Breast epithelium (tissue), 4 donors: Measurements from ENCODE around the gene PITPNM1. TPM values are rescaled to one million over a fixed set of nuclear protein-coding genes. Genes with fewer than 3 reads are reported as not detected.
"Not testable (repeated sequence)": the region's sequence is repeated elsewhere in the genome, so short reads cannot be mapped to it uniquely, and the experiment has no call there.

Source experiments
- DNase-seq, 2 donors: peaks; one replicate each; pipeline ENCODE4 v3.0.0-alpha.2; 2019; ENCODE audit warnings: low spot score in 2 of 2
- H3K27ac ChIP-seq, 2 donors: fragments of 200-600 bp; sonication (generic) in 1 of 2; one replicate each; pipeline ENCODE4 v1.5.1; 2016 to 2019; ENCODE audit warnings: mild to moderate bottlenecking in 1 of 2
- H3K27me3 ChIP-seq, 2 donors: fragments of 200-600 bp; sonication (generic) in 1 of 2; one replicate each; pipeline versions ENCODE4 v1.5.1 to v1.6.0; 2017 to 2019; ENCODE audit warnings: control low read depth in 1 of 2, mild to moderate bottlenecking in 1 of 2
- H3K36me3 ChIP-seq: fragments of 200-600 bp; one replicate; pipeline ENCODE4 v1.5.1; 2019
- H3K4me1 ChIP-seq, 2 donors: fragments of 200-600 bp; sonication (generic); one replicate each; pipeline ENCODE4 v1.5.1; 2016 to 2019; ENCODE audit warnings: control low read depth in 1 of 2
- H3K4me3 ChIP-seq, 3 donors: fragments of 200-600 bp; sonication (generic); 1 replicate in 2 of 3; 2 replicates in 1 of 3; pipeline ENCODE4 v1.5.1; 2016 to 2019; ENCODE audit warnings: mild to moderate bottlenecking in 3 of 3, moderate library complexity in 2 of 3
- H3K9me3 ChIP-seq, 2 donors: fragments of 200-600 bp; sonication (generic) in 1 of 2; one replicate each; pipeline ENCODE4 v1.5.1; 2016 to 2019; ENCODE audit warnings: control low read depth in 1 of 2
- CTCF ChIP-seq, 3 donors: fragments of 450-650 bp; IDR thresholded peaks; one replicate each; pipeline ENCODE4 v1.5.1; 2016 to 2017; ENCODE audit warnings: antibody characterized with exemption in 3 of 3, mild to moderate bottlenecking in 3 of 3, moderate library complexity in 3 of 3
- POLR2A ChIP-seq: fragments of 450-650 bp; IDR thresholded peaks from one replicate; pipeline ENCODE4 v1.6.1; 2016; ENCODE audit warnings: antibody characterized with exemption, mild to moderate bottlenecking, moderate library complexity
- POLR2AphosphoS5 ChIP-seq, 3 donors: sonication (generic); formaldehyde crosslinking; IDR thresholded peaks; one replicate each; pipeline ENCODE4 v1.6.1; 2017; ENCODE audit warnings: antibody characterized with exemption in 3 of 3
- intact Hi-C: fragments of 100-400 bp; cut with DNase I; formaldehyde crosslinking; loops from one replicate; pipeline ENCODE4 v1.15.1; 2023; ENCODE audit warnings: low total_unique reads
- total RNA-seq, 3 donors: library from RNA; depleted of rRNA; stranded (reverse); fragments of >200 nt; gene quantifications; one replicate each; pipeline ENCODE4 v1.1.0, GENCODE V29; 2016

Gene PITPNM1
- total RNA-seq, result 10 to 100 TPM in 2 of 3 donors, 1 to 10 TPM in 1; 6.4 to 20.0 (median 11.7) TPM

- intact Hi-C loops, result loop anchor here (10.0 kb wide), 1 partner anchor 110 kb away; the partner anchor contains the start of gene RAD9A
- DNase-seq, result peak in 1 of 2 donors; percentile 53
- Histone ChIP-seq H3K36me3 (no peaks in the 10 kb centered on the region), H3K27ac (peak within 1 kb of the TSS; percentile 98), H3K4me3 (peak within 1 kb of the TSS; percentile 59 to 70 (median 70)), H3K27me3 (no peaks in the 10 kb centered on the region), H3K9me3 (no peaks in the 10 kb centered on the region), H3K4me1 (peaks cover 17 to 27% of the 10 kb centered on the region in 2 donors)
- no peak for TF ChIP-seq POLR2A
- no peak for TF ChIP-seq CTCF (IDR thresholded peaks at IDR 0.05)
- no peak for TF ChIP-seq POLR2AphosphoS5 (IDR thresholded peaks at IDR 0.05)
Observed at GRCh38 chr11:67504950-67505581, at the start of gene PITPNM1. TSS of gene PITPNM1 (minus strand) at chr11:67505363. CDS start at chr11:67504180, 1,183 bp downstream.

- H3K4me1 ChIP-seq, H3K27ac ChIP-seq, DNase-seq, H3K27me3 ChIP-seq, intact Hi-C loops, H3K36me3 ChIP-seq, H3K4me3 ChIP-seq, H3K9me3 ChIP-seq: not testable (repeated sequence)
Observed at GRCh38 chr11:67551697-67552096, 46.5 kb upstream of the PITPNM1 start.

- Histone ChIP-seq H3K9me3 (peaks cover 0 to 5% of the 10 kb centered on the region in 2 donors), H3K4me1 (no peaks in the 10 kb centered on the region), H3K4me3 (no peak overlapping the region), H3K27me3 (no peaks in the 10 kb centered on the region), H3K36me3 (no peaks in the 10 kb centered on the region), H3K27ac (no peak overlapping the region)
- intact Hi-C loops, result no loop called here
- TF ChIP-seq CTCF (IDR thresholded peaks at IDR 0.05), result no peak
- no peak for TF ChIP-seq POLR2AphosphoS5 (IDR thresholded peaks at IDR 0.05)
- TF ChIP-seq POLR2A, result no peak
- DNase-seq, result no peak
Observed at GRCh38 chr11:67551127-67551526, 46.0 kb upstream of the PITPNM1 start.

- peaks cover 0 to 5% of the 10 kb centered on the region in 2 donors for H3K9me3 ChIP-seq
- intact Hi-C loops, result no loop called here
- H3K36me3 ChIP-seq, result no peaks in the 10 kb centered on the region
- H3K4me3 ChIP-seq, result no peak overlapping the region
- H3K27ac ChIP-seq, result no peak overlapping the region
- no peak for DNase-seq
- no peaks in the 10 kb centered on the region for H3K4me1 ChIP-seq
- TF ChIP-seq POLR2A, result no peak
- no peak for TF ChIP-seq POLR2AphosphoS5 (IDR thresholded peaks at IDR 0.05)
- no peak for TF ChIP-seq CTCF (IDR thresholded peaks at IDR 0.05)
- no peaks in the 10 kb centered on the region for H3K27me3 ChIP-seq
Observed at GRCh38 chr11:67548555-67549110, 43.5 kb upstream of the PITPNM1 start.

GRCh38 chr11:67548112-67548511 lies 42.9 kb upstream of the PITPNM1 start:
- intact Hi-C loops, H3K4me3 ChIP-seq, H3K4me1 ChIP-seq, H3K27ac ChIP-seq, H3K36me3 ChIP-seq, H3K27me3 ChIP-seq, DNase-seq, H3K9me3 ChIP-seq: not testable (repeated sequence)

GRCh38 chr11:67545280-67545679 lies 40.1 kb upstream of the PITPNM1 start:
- DNase-seq, result no peak
- intact Hi-C loops, result no loop called here
- no peak for TF ChIP-seq POLR2AphosphoS5 (IDR thresholded peaks at IDR 0.05)
- Histone ChIP-seq H3K4me3 (no peak overlapping the region), H3K27ac (no peak overlapping the region), H3K36me3 (no peaks in the 10 kb centered on the region), H3K27me3 (no peaks in the 10 kb centered on the region), H3K9me3 (no peaks in the 10 kb centered on the region), H3K4me1 (no peaks in the 10 kb centered on the region)
